ENCODE results near the gene SORCS1. TPM values are rescaled to one million over a fixed set of nuclear protein-coding genes. Genes with fewer than 3 reads are reported as not detected.

The SORCS1 gene
- total and polyA plus RNA-seq, 2 of the 8 experiments (the other 6 are each of a cell fraction or from before 2014, with no cell fraction given) = 4.1 to 4.6 TPM

DNA sequence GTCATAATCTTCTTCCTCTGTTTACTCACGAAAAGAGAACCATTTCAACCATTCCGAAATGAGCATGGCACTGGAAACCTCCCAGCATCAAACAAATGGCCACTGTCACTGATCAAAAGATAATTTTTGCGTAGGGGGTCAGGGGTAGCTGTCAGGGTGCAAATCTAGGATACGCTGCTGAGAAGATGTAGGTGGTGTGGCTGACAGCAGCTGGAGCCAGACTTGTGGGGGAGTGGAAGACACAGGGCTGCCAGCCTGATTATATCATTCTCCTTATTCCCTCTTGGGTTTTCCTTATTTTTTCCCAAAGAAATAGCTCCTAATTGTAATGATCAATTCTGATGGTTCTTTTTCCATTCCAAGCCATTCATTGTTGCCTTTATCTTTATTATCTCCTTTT, 266.1 kb downstream of the SORCS1 start:
- Histone ChIP-seq H3K56ac (replicated peaks; ENCODE audit: insufficient read length, low read depth, low read length) (no peak overlapping the region), H3K18ac (ENCODE audit: extremely low read depth, low read length) (no peak overlapping the region), H3K27me3 (replicated peaks in 1 of 4; ENCODE audit: control insufficient read depth in 3 of 4, extremely low read depth in 1 of 4, insufficient read depth in 3 of 4, low read length in 3 of 4) (no peaks in the 10 kb centered on the region), H2BK15ac (ENCODE audit: low read length) (no peak overlapping the region), H2BK12ac (ENCODE audit: low read depth, low read length) (no peak overlapping the region), H4K91ac (replicated peaks; ENCODE audit: insufficient read length, low read length) (no peak overlapping the region), H3K79me2 (ENCODE audit: control insufficient read depth in 1 of 2, insufficient read depth in 2 of 2, low read length in 2 of 2) (no peaks in the 10 kb centered on the region), H3K14ac (ENCODE audit: insufficient read length) (no peak overlapping the region), H3K36me3 (ENCODE audit: control insufficient read depth in 2 of 4, insufficient read depth in 4 of 4, low read length in 3 of 4) (no peaks in the 10 kb centered on the region), H3K4ac (replicated peaks; ENCODE audit: insufficient read length, low read depth, low read length) (no peak overlapping the region), H4K20me1 (replicated peaks in 1 of 2; ENCODE audit: control insufficient read depth in 1 of 2, insufficient read depth in 2 of 2, low read length in 2 of 2) (no peaks in the 10 kb centered on the region), H2BK20ac (ENCODE audit: low read length) (no peak overlapping the region), H3K23ac (ENCODE audit: insufficient read length) (no peak overlapping the region), H3K79me1 (ENCODE audit: low read depth, low read length) (no peaks in the 10 kb centered on the region), H3K4me2 (ENCODE audit: insufficient read depth in 1 of 2, low read depth in 2 of 2, low read length in 2 of 2) (no peak overlapping the region), H2AFZ (ENCODE audit: low read length) (no peak overlapping the region), H3K9me3 (ENCODE audit: insufficient read depth in 2 of 2, low read depth in 1 of 2, low read length in 1 of 2) (no peaks in the 10 kb centered on the region), H2AK5ac (ENCODE audit: low read depth, low read length) (no peak overlapping the region), H3K4me3 (ENCODE audit: extremely low read depth in 1 of 4, insufficient read depth in 2 of 4, low read depth in 3 of 4, low read length in 4 of 4) (no peak overlapping the region), H4K5ac (ENCODE audit: insufficient read length, low read depth, low read length) (no peak overlapping the region), H3K27ac (ENCODE audit: low read depth, low read length) (no peak overlapping the region), H3K9ac (replicated peaks in 1 of 4; ENCODE audit: extremely low read depth in 1 of 4, low read depth in 3 of 4, low read length in 3 of 4) (no peak overlapping the region), H2BK120ac (replicated peaks; ENCODE audit: low read depth, low read length) (no peak overlapping the region), H4K8ac (ENCODE audit: extremely low read depth, insufficient read depth, low read length) (no peak overlapping the region), H3K23me2 (ENCODE audit: low read depth, low read length) (no peaks in the 10 kb centered on the region; the same call in 1 of the 2 replicates), H3K4me1 (replicated peaks in 1 of 4; ENCODE audit: control insufficient read depth in 3 of 4, insufficient read depth in 4 of 4, low read length in 3 of 4) (no peaks in the 10 kb centered on the region; a peak in 1 of 7 replicates), H2BK5ac (ENCODE audit: low read depth, low read length) (no peak overlapping the region)
- no peak for DNase-seq (ENCODE audit: low read depth in 1 of 2, low spot score in 2 of 2)
- WGBS, 2 experiments (ENCODE audit: extremely low coverage in 1 of 2, insufficient coverage in 1 of 2, insufficient read length in 1 of 2, insufficient replicate concordance in 2 of 2, low coverage in 1 of 2, low lambda C conversion rate in 2 of 2, missing lambda C conversion rate in 1 of 2) = 98% methylated on average over 4 of the region's 4 CpGs; no CpG with 5 or more reads in 1 of the 2 experiments
- no peak for FAIRE-seq
- CTCF ChIA-PET (ENCODE audit: partially characterized antibody) = interaction anchor here (0.7 kb wide), 1 partner anchor 193 kb away, joined by 3 read pairs; no protein-coding TSS in a partner anchor
- TF ChIP-seq, protein P1, sequence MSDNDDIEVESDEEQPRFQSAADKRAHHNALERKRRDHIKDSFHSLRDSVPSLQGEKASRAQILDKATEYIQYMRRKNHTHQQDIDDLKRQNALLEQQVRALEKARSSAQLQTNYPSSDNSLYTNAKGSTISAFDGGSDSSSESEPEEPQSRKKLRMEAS (IDR thresholded peaks at IDR 0.05) = no peak
- TF ChIP-seq PHF8 (conservative IDR thresholded peaks at IDR 0.05; ENCODE audit: low read depth, low read length) (no peak), HDAC6 (IDR thresholded peaks at IDR 0.05; ENCODE audit: low read depth, low read length) (no peak), TAF1 (IDR thresholded peaks at IDR 0.05; ENCODE audit: low read depth, low read length) (no peak)
- POLR2A ChIA-PET (ENCODE audit: partially characterized antibody) = no interaction called here
